GM21529 (cell line): ENCODE results near the gene NRM.
"Not testable (repeated sequence)": the region's sequence is repeated elsewhere in the genome, so short reads cannot be mapped to it uniquely, and the experiment has no call there.

ENCODE experiments used
- ATAC-seq: cut with Tn5 transposase; IDR thresholded peaks from one replicate; pipeline ENCODE4 v1.9.1; 2021; ENCODE audit not compliant: unreplicated experiment

The NRM gene

GRCh38 chr6:30672445-30673253 is 18.1 kb downstream of the NRM start, which contains the start of gene DHX16:
Gene DHX16, minus strand, starts transcription at chr6:30673006. Its CDS starts 165 bp downstream, at chr6:30672841.
- ATAC-seq, result peak; percentile 75

GRCh38 chr6:30670760-30671527 is 19.8 kb downstream of the NRM start:
- ATAC-seq, result no peak

- ATAC-seq, result not testable (repeated sequence)
Measured at GRCh38 chr6:30666300-30666699, 24.5 kb downstream of the NRM start.

- ATAC-seq, result no peak
Measured at GRCh38 chr6:30664994-30665767, 25.6 kb downstream of the NRM start.

- not testable (repeated sequence) for ATAC-seq
Measured at GRCh38 chr6:30657922-30658321, 32.9 kb downstream of the NRM start.

- ATAC-seq, result no peak
Measured at GRCh38 chr6:30657454-30657853, 33.3 kb downstream of the NRM start.

- no peak for ATAC-seq
Measured at GRCh38 chr6:30656513-30656912, 34.3 kb downstream of the NRM start.

- ATAC-seq, result no peak
Measured at GRCh38 chr6:30655743-30656094, 35.1 kb downstream of the NRM start.

- no peak for ATAC-seq
Measured at GRCh38 chr6:30654798-30655742, 35.7 kb downstream of the NRM start.

GRCh38 chr6:30651143-30651542 is 39.6 kb downstream of the NRM start:
- no peak for ATAC-seq

GRCh38 chr6:30647242-30648116 is 43.3 kb downstream of the NRM start:
- ATAC-seq, result peak; percentile 63

GRCh38 chr6:30646450-30647241 is 44.1 kb downstream of the NRM start, which contains the start of gene C6orf136:
Gene C6orf136, plus strand, starts transcription at chr6:30647133. Its CDS starts 99 bp downstream, at chr6:30647232.
- ATAC-seq, result peak; percentile 59

GRCh38 chr6:30645989-30646388 is 44.8 kb downstream of the NRM start:
- no peak for ATAC-seq

- ATAC-seq, result no peak
Measured at GRCh38 chr6:30644769-30645168, 46.0 kb downstream of the NRM start.

- ATAC-seq, result no peak
Measured at GRCh38 chr6:30643656-30644055, 47.1 kb downstream of the NRM start.

GRCh38 chr6:30641048-30641447 is 49.7 kb downstream of the NRM start:
- no peak for ATAC-seq

- ATAC-seq, result no peak
Measured at GRCh38 chr6:30640481-30640880, 50.3 kb downstream of the NRM start.
